Measurements from ENCODE around the gene CDC27.
A peak's percentile ranks its signal among the peaks of the same experiment; 100 is the strongest.

The CDC27 gene

DNA sequence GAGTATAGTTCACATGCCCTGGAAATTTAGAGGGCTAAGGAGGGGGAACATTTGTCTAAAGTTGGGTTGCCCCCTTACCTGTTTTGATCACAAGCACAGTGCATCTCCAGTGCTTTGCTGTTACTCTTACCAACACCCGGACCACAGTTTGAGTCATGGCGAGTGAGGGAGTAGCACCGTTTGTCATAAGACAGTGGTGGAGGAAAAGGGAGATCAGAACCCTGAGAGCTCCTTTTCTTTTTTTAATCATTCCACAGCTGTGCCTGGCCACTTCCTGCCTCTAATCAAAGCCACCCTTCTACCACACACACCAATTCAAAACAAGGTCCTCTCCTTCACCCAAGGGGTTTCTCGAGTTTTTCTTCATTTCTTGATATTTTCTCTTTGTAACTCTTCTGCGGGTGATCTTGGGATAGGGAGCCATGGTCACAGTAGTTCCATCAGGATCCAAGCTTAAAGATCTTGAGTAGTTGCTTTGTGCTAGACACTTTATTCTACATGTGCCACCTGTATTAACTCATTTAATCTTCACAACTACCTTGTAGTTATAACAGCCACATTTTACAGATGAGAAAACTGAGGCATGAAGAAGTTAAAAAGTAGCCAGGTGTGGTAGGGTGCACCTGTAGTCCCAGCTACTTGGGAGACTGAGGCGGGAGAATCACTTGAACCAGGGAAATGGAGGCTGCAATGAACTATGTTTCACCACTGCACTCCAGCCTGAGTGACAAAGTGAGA lies 15.1 kb upstream of the CDC27 start:
- DNase-seq (ENCODE audit: low read depth), result peak; percentile 74
- TF ChIP-seq, protein P1, sequence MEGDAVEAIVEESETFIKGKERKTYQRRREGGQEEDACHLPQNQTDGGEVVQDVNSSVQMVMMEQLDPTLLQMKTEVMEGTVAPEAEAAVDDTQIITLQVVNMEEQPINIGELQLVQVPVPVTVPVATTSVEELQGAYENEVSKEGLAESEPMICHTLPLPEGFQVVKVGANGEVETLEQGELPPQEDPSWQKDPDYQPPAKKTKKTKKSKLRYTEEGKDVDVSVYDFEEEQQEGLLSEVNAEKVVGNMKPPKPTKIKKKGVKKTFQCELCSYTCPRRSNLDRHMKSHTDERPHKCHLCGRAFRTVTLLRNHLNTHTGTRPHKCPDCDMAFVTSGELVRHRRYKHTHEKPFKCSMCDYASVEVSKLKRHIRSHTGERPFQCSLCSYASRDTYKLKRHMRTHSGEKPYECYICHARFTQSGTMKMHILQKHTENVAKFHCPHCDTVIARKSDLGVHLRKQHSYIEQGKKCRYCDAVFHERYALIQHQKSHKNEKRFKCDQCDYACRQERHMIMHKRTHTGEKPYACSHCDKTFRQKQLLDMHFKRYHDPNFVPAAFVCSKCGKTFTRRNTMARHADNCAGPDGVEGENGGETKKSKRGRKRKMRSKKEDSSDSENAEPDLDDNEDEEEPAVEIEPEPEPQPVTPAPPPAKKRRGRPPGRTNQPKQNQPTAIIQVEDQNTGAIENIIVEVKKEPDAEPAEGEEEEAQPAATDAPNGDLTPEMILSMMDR (conservative IDR thresholded peaks at IDR 0.05; ENCODE audit: low read length), result no peak
- H3K4me3 ChIP-seq (ENCODE audit: low read length), result no peak overlapping the region

DNA sequence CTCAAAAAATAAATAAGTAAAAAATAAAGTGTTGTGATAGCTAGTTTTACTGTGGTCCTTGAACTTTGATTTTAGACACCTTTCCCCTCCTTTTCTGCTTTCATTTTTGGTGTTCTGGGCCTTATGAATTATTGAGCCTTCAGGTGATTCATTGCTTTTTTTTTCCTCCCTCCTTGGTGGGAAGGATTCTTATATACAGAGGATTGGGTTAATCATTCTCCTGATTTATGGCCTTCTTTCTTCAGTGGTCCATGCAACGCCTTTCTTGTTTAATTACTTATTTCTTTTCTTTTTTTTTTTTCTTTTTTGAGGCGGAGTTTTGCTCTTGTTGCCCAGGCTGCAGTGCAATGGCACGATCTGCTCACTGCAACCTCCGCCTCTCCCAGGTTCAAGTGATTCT lies 12.1 kb upstream of the CDC27 start:
- no peak overlapping the region for H3K4me3 ChIP-seq (ENCODE audit: low read length)
- DNase-seq (ENCODE audit: low read depth), result no peak
- TF ChIP-seq, protein P1 (conservative IDR thresholded peaks at IDR 0.05; ENCODE audit: low read length), result no peak

DNA sequence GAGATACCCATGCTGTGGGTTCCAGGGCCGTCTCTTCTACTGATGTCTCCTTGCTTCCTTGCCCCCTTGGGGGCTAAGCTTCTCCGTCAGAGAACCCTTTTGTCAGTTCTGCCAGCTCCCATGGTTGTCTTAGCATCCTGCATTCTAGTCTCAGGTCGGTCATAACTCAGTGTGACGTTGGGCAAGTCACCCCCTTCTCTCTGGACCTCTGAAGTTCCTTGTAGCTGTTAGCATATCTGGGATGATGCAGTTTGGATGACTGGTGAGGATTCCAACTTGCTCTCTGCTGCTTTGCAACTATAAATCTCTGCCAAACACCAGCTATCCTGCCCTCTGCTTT lies 11.2 kb upstream of the CDC27 start:
- TF ChIP-seq, protein P1 (conservative IDR thresholded peaks at IDR 0.05; ENCODE audit: low read length), result no peak
- no peak overlapping the region for H3K4me3 ChIP-seq (ENCODE audit: low read length)
- DNase-seq (ENCODE audit: low read depth), result no peak

DNA sequence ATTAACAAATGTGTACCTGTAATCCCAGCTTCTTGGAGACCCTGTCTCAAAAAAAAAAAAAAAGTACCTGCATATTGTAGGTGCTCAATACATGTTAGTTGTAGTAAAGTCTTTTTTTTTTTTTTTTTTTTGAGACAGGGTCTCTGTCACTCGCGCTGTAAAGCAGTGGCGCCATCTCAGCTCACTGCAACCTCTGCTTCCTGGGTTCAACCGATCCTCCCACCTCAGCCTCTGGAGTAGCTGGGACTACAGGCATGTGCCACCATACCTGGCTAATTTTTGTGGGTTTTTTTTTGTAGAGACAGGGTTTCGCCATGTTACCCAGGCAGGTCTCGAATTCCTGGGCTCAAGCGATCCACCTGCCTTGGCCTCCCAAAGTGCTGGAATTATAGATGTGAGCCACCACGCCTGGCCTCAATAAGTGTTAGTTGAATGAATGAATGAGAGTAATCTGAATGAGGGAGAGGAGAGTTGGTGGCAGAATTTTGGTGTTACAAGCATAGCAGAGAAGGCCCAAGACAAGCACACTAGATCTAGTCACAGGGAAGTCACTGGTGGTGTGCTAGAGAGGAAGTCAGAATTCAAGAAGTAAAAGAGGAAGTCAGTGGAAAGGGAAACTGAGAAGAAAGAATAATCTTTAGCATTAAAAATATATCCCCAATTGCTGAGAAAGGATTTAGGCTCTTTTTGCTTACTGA lies 10.7 kb upstream of the CDC27 start:
- TF ChIP-seq, protein P1 (conservative IDR thresholded peaks at IDR 0.05; ENCODE audit: low read length), result no peak
- DNase-seq (ENCODE audit: low read depth), result no peak
- H3K4me3 ChIP-seq (ENCODE audit: low read length), result no peak overlapping the region

DNA sequence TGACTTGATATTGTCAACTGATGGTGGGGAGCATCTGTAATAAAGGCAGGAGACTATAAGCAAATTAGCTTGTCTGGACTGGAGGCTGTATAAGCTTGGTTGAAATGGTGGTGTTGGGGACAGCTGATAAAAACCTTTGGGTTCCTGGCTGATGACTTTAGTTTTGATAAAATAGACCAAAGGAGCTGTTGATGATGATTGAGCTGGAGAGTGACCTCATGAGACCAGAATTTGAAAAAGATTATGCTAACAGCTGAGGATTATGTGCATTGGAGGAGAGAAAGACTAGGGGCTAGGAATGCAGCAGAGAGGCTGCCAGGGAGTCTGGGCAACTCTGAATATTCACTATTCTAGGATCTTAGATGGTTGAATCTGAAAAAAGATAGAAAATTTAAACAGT lies 8.7 kb upstream of the CDC27 start:
- TF ChIP-seq, protein P1 (conservative IDR thresholded peaks at IDR 0.05; ENCODE audit: low read length), result no peak
- no peak overlapping the region for H3K4me3 ChIP-seq (ENCODE audit: low read length)
- no peak for DNase-seq (ENCODE audit: low read depth)

DNA sequence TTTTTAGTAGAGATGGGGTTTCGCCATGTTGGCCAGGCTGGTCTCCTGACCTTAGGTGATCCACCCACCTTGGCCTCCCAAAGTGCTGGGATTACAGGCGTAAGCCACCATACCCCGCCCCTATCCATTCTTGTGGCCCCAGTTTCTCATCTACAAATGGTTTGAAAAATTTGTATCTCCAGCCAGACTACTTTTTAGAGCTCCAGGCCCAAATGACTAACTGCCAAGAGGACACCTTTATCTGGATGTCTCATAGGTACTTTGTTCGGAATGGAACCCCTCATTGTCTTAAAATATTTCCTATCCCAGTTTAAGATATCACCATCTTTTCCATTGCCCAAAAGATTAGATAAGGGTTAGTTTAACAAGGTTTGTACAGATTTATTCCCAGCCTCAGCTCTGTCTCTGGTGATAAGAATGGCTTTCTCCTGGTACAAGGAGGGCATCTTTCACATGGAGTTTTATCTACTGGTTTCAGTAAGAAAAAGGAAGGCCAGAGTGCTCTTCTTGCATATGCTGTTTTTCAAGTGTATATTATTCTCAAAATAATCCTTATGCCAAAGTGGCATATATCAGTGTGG lies 4.9 kb upstream of the CDC27 start:
- H3K4me3 ChIP-seq (ENCODE audit: low read length), result no peak overlapping the region
- TF ChIP-seq, protein P1 (conservative IDR thresholded peaks at IDR 0.05; ENCODE audit: low read length), result no peak
- DNase-seq (ENCODE audit: low read depth), result no peak

DNA sequence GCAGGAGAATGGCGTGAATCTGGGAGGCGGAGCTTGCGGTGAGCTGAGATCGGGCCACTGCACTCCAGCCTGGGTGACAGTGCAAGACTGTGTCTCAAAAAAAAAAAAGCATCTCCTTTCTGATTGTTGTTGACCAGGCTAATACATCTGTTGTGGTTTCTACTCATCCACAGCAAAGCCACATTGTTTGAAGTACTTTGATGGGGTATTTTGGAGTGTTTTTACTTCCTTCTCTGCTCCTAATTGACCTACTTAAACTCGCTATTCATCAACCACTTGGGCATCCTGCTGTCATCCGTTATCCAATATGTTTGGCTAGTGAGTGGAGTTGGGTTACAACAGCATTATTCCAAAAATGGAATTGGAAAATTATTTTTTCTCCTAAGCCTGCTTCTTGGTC lies 3.5 kb upstream of the CDC27 start:
- DNase-seq (ENCODE audit: low read depth), result peak; percentile 72
- TF ChIP-seq, protein P1 (conservative IDR thresholded peaks at IDR 0.05; ENCODE audit: low read length), result no peak
- H3K4me3 ChIP-seq (ENCODE audit: low read length), result no peak overlapping the region
